ENCODE measurements around the gene MTARC2. TPM values are rescaled to one million over a fixed set of nuclear protein-coding genes. Genes with fewer than 3 reads are reported as not detected.
"Not testable (repeated sequence)": the region's sequence is repeated elsewhere in the genome, so short reads cannot be mapped to it uniquely, and the experiment has no call there.

Gene MTARC2
- total RNA-seq, 6 experiments from 2014 or later = 41.8 to 140 (median 86.6) TPM

- TF ChIP-seq POLR2A (IDR thresholded peaks at IDR 0.05) (no peak), CTCF (IDR thresholded peaks at IDR 0.05) (no peak)
- Histone ChIP-seq H3K36me3 (no peaks in the 10 kb centered on the region), H3K9me3 (no peaks in the 10 kb centered on the region), H3K4me1 (peaks cover 0 to 23% (median 10%) of the 10 kb centered on the region in 4 donors), H3K27me3 (no peaks in the 10 kb centered on the region), H3K4me3 (no peak overlapping the region), H3K27ac (no peak overlapping the region)
- WGBS (ENCODE audit: insufficient coverage, low coverage, low lambda C conversion rate, missing lambda C conversion rate) = 36% methylated on average over 3 of the region's 4 CpGs
- ATAC-seq (no peak), DNase-seq (no peak)
- intact Hi-C loops (cut with DNase I) = no loop called here
Observed at GRCh38 chr1:220710333-220710732, 37.8 kb upstream of the MTARC2 start.

- intact Hi-C loops (cut with DNase I) = no loop called here
- H3K27ac ChIP-seq = no peak overlapping the region
- H3K36me3 ChIP-seq = no peaks in the 10 kb centered on the region
- peaks cover 0 to 23% (median 10%) of the 10 kb centered on the region in 4 donors for H3K4me1 ChIP-seq
- no peaks in the 10 kb centered on the region for H3K9me3 ChIP-seq
- no peak for DNase-seq
- peak; percentile 27 to 62 (median 49) for ATAC-seq
- H3K4me3 ChIP-seq = no peak overlapping the region
- 74% methylated on average over 7 of the region's 9 CpGs for WGBS (ENCODE audit: insufficient coverage, low coverage, low lambda C conversion rate, missing lambda C conversion rate)
- no peak for TF ChIP-seq POLR2A (IDR thresholded peaks at IDR 0.05)
- TF ChIP-seq CTCF (IDR thresholded peaks at IDR 0.05) = no peak
- H3K27me3 ChIP-seq = no peaks in the 10 kb centered on the region
Observed at GRCh38 chr1:220711056-220711809, 36.9 kb upstream of the MTARC2 start.

GRCh38 chr1:220715986-220716385 is 32.1 kb upstream of the MTARC2 start:
- H3K9me3 ChIP-seq; H3K4me3 ChIP-seq; H3K27me3 ChIP-seq; ATAC-seq; H3K36me3 ChIP-seq; H3K27ac ChIP-seq; intact Hi-C loops (cut with DNase I); DNase-seq; H3K4me1 ChIP-seq: not testable (repeated sequence)
- WGBS (ENCODE audit: insufficient coverage, low coverage, low lambda C conversion rate, missing lambda C conversion rate) = 92% methylated on average over 5 of the region's 5 CpGs

DNA sequence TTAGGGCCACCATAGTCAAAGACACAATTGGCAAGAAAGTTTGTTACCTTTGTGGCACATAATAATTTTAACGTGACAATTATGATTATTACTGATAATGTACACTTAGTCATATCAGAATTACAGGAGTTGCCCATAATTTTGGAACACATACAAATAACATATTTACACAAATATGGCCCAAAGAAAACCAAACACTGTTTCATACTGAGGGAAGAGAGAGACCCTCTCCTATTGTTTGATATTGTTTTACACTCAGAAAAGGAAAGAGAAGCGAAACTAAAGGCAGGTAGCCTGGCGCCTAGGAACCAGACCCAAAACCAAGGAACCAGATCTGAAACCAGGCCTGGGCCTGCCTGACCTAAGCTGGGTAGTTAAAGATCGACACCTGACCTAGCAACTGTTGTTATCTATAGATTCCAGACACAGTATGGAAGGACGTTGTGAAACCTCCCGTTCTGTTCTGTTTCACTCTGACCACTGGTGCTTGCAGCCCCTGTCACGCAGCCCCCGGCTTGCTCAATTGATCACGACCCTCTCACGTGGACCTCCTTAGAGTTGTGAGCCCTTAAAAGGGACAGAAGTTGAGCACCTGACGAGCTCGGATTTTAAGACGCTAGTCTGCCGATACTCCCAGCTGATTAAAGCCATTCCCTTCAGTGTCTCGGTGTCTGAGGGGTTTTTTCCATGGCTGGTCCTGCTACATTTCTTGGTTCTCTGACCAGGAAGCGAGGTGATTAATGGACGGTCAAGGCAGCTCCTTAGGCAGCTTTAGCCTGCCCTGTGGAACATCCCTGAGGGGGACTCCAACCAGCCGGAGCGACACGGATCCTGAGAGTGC is 30.1 kb upstream of the MTARC2 start:
- Histone ChIP-seq H3K36me3 (no peaks in the 10 kb centered on the region), H3K9me3 (no peaks in the 10 kb centered on the region), H3K4me3 (no peak overlapping the region), H3K4me1 (peaks cover 0 to 10% (median 5%) of the 10 kb centered on the region in 4 donors), H3K27me3 (no peaks in the 10 kb centered on the region), H3K27ac (no peak overlapping the region)
- WGBS (ENCODE audit: insufficient coverage, low coverage, low lambda C conversion rate, missing lambda C conversion rate) = 70% methylated on average over 15 of the region's 20 CpGs
- intact Hi-C loops (cut with DNase I) = no loop called here
- TF ChIP-seq POLR2A (IDR thresholded peaks at IDR 0.05) (no peak), CTCF (IDR thresholded peaks at IDR 0.05) (no peak)
- ATAC-seq (no peak), DNase-seq (no peak)

- H3K4me1 ChIP-seq = peaks cover 0 to 10% (median 5%) of the 10 kb centered on the region in 4 donors
- H3K27me3 ChIP-seq; intact Hi-C loops (cut with DNase I); H3K4me3 ChIP-seq; ATAC-seq; H3K27ac ChIP-seq; DNase-seq; H3K36me3 ChIP-seq; H3K9me3 ChIP-seq: not testable (repeated sequence)
- 32% methylated on average over 6 of the region's 7 CpGs for WGBS (ENCODE audit: insufficient coverage, low coverage, low lambda C conversion rate, missing lambda C conversion rate)
Observed at GRCh38 chr1:220721266-220721665, 26.9 kb upstream of the MTARC2 start.

Data from right lobe of liver (tissue), 6 donors.